Measurements from ENCODE around the gene P2RY10. TPM values are rescaled to one million over a fixed set of nuclear protein-coding genes. Genes with fewer than 3 reads are reported as not detected.

The P2RY10 gene
- total and polyA plus RNA-seq, 9 donors = 0.11 to 1.9 (median 0.28) TPM; not detected in 3

- TF ChIP-seq CTCF (IDR thresholded peaks at IDR 0.05) = no peak
- no peak for TF ChIP-seq POLR2A (IDR thresholded peaks at IDR 0.05)
- no peak for TF ChIP-seq EP300 (IDR thresholded peaks at IDR 0.05)
- H3K27me3 ChIP-seq = no peaks in the 10 kb centered on the region
- DNase-seq = no peak
These were observed 10.3 kb upstream of the P2RY10 start for GRCh38 chrX:78934866-78935265.

GRCh38 chrX:78944351-78944750 is 840 bp upstream of the P2RY10 start:
- 57 to 65% (median 60%) methylated on average over 3 of the region's 3 CpGs for WGBS, 3 donors
- DNase-seq = no peak
- Histone ChIP-seq H3K36me3 (no peaks in the 10 kb centered on the region), H3K9me3 (no peaks in the 10 kb centered on the region), H3K27me3 (no peaks in the 10 kb centered on the region), H3K4me1 (ENCODE audit: insufficient read depth) (no peaks in the 10 kb centered on the region), H3K4me3 (no peak overlapping the region), H3K27ac (no peak overlapping the region)
- TF ChIP-seq POLR2A (IDR thresholded peaks at IDR 0.05) = no peak
- no peak for TF ChIP-seq EP300 (IDR thresholded peaks at IDR 0.05)
- no peak for TF ChIP-seq CTCF (IDR thresholded peaks at IDR 0.05)
- intact Hi-C loops (cut with DNase I) = no loop called here

More at GRCh38 chrX:78934866-78935265, 10.3 kb upstream of the P2RY10 start:
- intact Hi-C loops (cut with DNase I) = no loop called here
- 87 to 94% (median 94%) methylated on average over 7 of the region's 7 CpGs for WGBS, 3 donors
- Histone ChIP-seq H3K4me3 (no peak overlapping the region), H3K4me1 (ENCODE audit: insufficient read depth) (no peaks in the 10 kb centered on the region), H3K9me3 (no peaks in the 10 kb centered on the region), H3K27ac (no peak overlapping the region), H3K36me3 (no peaks in the 10 kb centered on the region)

GRCh38 chrX:78946178-78946931 is 1.2 kb downstream of the P2RY10 start:
- Histone ChIP-seq H3K9me3 (no peaks in the 10 kb centered on the region), H3K27ac (no peak overlapping the region), H3K4me3 (no peak overlapping the region), H3K27me3 (no peaks in the 10 kb centered on the region), H3K36me3 (no peaks in the 10 kb centered on the region), H3K4me1 (ENCODE audit: insufficient read depth) (no peaks in the 10 kb centered on the region)
- no peak for DNase-seq
- intact Hi-C loops (cut with DNase I) = no loop called here
- TF ChIP-seq POLR2A (IDR thresholded peaks at IDR 0.05) (no peak), CTCF (IDR thresholded peaks at IDR 0.05) (no peak), EP300 (IDR thresholded peaks at IDR 0.05) (no peak)
- WGBS, 3 donors = 53 to 68% (median 64%) methylated on average over 1 of the region's 1 CpG

DNA sequence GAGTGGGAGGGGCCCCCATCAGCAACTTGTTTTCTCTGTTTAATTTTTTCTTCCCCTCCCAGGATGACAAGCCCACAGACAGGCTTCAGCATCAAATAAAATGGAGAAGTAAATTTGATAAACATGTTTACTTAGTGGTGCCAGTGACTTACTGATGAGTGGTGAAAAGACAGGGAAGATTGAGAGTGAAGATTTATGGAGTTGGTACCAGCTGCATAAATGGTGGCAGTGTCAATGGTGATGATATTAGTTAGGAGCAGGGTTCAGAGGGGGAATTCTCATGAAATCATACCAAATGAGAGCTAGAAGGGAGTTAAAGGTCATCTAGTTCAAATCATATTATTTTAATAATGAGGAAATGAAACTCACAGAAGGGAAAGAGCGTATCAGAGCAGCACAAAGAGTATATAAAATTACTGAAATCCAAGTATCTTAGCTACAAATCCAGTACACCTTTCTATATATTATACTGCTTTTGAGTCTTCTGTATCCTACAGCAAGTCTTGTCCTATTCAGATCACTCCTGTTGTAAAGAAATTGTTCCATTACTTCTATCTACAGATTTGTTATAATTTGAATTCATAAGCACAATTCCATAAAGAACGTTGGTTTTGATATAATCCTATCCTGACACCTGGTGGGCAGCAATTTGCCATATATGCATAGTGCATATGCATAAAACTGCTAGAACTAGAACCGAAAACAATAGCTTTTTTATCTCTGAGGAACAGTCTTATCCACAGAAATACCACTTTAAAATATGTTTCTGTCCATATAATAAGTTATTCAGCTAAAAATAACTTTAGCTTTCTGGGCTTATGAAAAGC is 5.0 kb downstream of the P2RY10 start:
- intact Hi-C loops (cut with DNase I) = no loop called here
- TF ChIP-seq POLR2A (IDR thresholded peaks at IDR 0.05) (no peak), CTCF (IDR thresholded peaks at IDR 0.05) (no peak), EP300 (IDR thresholded peaks at IDR 0.05) (no peak)
- Histone ChIP-seq H3K9me3 (no peaks in the 10 kb centered on the region), H3K27me3 (no peaks in the 10 kb centered on the region), H3K4me3 (no peak overlapping the region), H3K4me1 (ENCODE audit: insufficient read depth) (no peaks in the 10 kb centered on the region), H3K27ac (no peak overlapping the region), H3K36me3 (no peaks in the 10 kb centered on the region)
- no peak for DNase-seq
- 51 to 63% (median 56%) methylated on average over 3 of the region's 3 CpGs for WGBS, 3 donors
